ENCODE results near the gene CUEDC1. TPM values are rescaled to one million over a fixed set of nuclear protein-coding genes. Genes with fewer than 3 reads are reported as not detected.

Gene CUEDC1
- total RNA-seq, 1 donor from 2014 or later, result 76.1 TPM

DNA sequence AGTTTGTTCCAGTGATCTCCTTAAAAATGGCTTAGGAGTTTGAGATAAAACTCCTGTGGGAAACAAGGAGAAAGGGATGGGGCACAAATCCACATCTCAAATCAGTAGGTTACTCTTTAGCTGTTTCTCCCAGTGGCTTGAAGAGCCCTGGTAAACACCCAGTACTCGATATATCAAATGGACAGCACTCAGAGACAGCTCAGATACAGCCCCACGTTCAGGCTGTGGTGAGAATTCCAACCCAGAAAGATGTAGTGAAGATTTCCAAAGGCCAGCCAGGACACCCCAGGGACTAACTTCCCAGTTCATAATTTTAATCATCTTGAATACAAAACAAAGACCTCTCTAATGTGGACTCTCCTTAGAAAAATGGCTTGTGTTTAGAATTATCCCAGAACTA, 39.2 kb upstream of the CUEDC1 start:
- TF ChIP-seq, protein P1, sequence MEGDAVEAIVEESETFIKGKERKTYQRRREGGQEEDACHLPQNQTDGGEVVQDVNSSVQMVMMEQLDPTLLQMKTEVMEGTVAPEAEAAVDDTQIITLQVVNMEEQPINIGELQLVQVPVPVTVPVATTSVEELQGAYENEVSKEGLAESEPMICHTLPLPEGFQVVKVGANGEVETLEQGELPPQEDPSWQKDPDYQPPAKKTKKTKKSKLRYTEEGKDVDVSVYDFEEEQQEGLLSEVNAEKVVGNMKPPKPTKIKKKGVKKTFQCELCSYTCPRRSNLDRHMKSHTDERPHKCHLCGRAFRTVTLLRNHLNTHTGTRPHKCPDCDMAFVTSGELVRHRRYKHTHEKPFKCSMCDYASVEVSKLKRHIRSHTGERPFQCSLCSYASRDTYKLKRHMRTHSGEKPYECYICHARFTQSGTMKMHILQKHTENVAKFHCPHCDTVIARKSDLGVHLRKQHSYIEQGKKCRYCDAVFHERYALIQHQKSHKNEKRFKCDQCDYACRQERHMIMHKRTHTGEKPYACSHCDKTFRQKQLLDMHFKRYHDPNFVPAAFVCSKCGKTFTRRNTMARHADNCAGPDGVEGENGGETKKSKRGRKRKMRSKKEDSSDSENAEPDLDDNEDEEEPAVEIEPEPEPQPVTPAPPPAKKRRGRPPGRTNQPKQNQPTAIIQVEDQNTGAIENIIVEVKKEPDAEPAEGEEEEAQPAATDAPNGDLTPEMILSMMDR (IDR thresholded peaks at IDR 0.05), result no peak
- peaks cover 0 to 6% of the 10 kb centered on the region in 2 donors for H3K36me3 ChIP-seq
- no peaks in the 10 kb centered on the region for H3K9me3 ChIP-seq
- H3K27ac ChIP-seq, result peak overlapping the region; percentile 3 to 10
- H3K4me1 ChIP-seq, result no peaks in the 10 kb centered on the region
- intact Hi-C loops (cut with DNase I), result no loop called here
- no peak for DNase-seq (ENCODE audit: low spot score in 2 of 2)
- no peaks in the 10 kb centered on the region for H3K27me3 ChIP-seq
- no peak overlapping the region for H3K4me3 ChIP-seq

DNA sequence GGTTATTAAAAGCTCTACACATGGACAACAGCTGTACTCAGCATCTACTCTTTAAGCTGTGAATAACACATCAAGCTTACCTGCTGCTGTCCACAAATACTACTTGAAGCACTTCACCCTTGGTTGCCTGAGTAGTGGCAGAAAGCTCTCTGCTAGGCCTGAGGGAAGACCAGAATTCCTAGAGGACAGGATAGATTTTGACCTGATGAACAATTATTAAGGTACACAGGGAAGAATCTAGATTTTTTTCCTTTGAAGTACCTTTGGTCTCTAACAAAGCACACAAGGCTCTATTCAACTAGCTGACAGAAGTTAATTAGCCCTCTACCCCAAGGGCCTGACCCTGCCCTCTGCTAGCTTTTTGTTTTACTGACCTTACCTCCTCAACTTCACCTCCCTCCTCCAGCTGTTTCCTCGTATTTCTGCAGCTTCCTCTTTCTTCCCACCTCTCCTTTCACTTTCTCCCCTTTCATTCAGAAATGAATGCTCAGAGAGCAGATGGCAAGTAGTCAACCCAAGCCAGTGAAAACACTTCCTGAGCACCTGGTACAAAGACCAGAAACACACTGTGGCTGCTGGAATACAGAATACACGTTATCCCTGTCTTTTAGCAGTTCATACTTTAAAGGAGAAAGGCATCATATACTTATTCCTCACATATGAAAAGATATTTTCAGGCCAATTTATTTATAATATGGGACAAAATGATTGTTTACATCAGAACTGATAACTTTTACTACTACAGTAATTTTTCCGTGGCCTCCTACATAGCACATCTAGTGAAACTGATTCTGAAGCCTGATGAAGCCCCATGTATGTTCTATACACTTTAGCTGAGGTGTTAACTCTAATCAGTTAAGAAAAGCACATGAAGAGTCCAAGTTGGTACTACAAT, 38.5 kb upstream of the CUEDC1 start:
- peak overlapping the region; percentile 10 to 20 for H3K27ac ChIP-seq
- intact Hi-C loops (cut with DNase I), result no loop called here
- H3K4me3 ChIP-seq, result no peak overlapping the region
- no peak for DNase-seq (ENCODE audit: low spot score in 2 of 2)
- H3K9me3 ChIP-seq, result no peaks in the 10 kb centered on the region
- H3K4me1 ChIP-seq, result no peaks in the 10 kb centered on the region
- H3K36me3 ChIP-seq, result peaks cover 0 to 6% of the 10 kb centered on the region in 2 donors
- TF ChIP-seq, protein P1 (IDR thresholded peaks at IDR 0.05), result no peak
- H3K27me3 ChIP-seq, result no peaks in the 10 kb centered on the region

DNA sequence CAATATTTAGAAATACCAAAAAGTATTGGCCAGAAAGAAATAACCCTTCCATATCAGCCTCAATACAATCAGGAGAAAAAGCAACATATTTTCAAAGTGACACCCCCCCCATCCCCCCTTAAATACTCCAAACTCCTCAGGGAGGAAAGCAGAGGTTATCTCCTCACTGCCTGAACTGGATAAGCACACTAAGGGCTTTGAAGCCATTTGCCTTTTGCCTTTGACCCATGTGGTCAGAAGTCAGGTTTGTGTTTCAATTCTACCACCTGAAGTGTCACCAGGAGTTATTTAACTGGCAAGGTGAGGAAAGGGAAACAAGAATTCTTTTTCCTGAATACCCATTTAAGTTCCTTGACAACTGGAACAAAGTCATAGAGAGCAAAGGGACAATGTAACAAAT, 36.3 kb upstream of the CUEDC1 start:
- DNase-seq (ENCODE audit: low spot score in 2 of 2), result no peak
- no peaks in the 10 kb centered on the region for H3K27me3 ChIP-seq
- no peak overlapping the region for H3K27ac ChIP-seq
- H3K4me1 ChIP-seq, result no peaks in the 10 kb centered on the region
- intact Hi-C loops (cut with DNase I), result no loop called here
- TF ChIP-seq, protein P1 (IDR thresholded peaks at IDR 0.05), result no peak
- H3K36me3 ChIP-seq, result no peaks in the 10 kb centered on the region
- no peaks in the 10 kb centered on the region for H3K9me3 ChIP-seq
- H3K4me3 ChIP-seq, result no peak overlapping the region

DNA sequence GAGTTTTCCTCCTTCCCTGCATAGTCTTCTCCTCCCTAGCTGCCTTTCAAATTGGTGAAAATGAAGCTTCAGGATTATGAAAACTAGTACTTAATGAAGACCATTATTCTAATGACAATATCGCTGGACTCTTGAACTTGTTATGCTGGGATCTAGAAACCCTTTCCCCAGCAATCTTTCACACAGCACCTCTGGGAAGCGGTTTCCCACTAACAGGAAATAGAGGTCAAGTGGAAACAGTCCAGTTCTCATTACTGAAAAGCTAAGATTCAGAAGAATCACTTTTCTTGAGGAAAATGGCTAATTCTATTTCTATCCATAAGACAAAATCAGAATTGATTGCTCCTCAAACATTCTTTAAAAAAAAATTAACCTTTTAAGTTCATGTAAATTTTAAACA, 34.8 kb upstream of the CUEDC1 start:
- DNase-seq (ENCODE audit: low spot score in 2 of 2), result no peak
- no peaks in the 10 kb centered on the region for H3K9me3 ChIP-seq
- peak overlapping the region in 1 of 2 donors; percentile 97 for H3K27ac ChIP-seq
- no peak overlapping the region for H3K4me3 ChIP-seq
- no peaks in the 10 kb centered on the region for H3K36me3 ChIP-seq
- TF ChIP-seq, protein P1 (IDR thresholded peaks at IDR 0.05), result no peak
- no peaks in the 10 kb centered on the region for H3K27me3 ChIP-seq
- intact Hi-C loops (cut with DNase I), result no loop called here
- peaks cover 0 to 9% of the 10 kb centered on the region in 2 donors for H3K4me1 ChIP-seq

DNA sequence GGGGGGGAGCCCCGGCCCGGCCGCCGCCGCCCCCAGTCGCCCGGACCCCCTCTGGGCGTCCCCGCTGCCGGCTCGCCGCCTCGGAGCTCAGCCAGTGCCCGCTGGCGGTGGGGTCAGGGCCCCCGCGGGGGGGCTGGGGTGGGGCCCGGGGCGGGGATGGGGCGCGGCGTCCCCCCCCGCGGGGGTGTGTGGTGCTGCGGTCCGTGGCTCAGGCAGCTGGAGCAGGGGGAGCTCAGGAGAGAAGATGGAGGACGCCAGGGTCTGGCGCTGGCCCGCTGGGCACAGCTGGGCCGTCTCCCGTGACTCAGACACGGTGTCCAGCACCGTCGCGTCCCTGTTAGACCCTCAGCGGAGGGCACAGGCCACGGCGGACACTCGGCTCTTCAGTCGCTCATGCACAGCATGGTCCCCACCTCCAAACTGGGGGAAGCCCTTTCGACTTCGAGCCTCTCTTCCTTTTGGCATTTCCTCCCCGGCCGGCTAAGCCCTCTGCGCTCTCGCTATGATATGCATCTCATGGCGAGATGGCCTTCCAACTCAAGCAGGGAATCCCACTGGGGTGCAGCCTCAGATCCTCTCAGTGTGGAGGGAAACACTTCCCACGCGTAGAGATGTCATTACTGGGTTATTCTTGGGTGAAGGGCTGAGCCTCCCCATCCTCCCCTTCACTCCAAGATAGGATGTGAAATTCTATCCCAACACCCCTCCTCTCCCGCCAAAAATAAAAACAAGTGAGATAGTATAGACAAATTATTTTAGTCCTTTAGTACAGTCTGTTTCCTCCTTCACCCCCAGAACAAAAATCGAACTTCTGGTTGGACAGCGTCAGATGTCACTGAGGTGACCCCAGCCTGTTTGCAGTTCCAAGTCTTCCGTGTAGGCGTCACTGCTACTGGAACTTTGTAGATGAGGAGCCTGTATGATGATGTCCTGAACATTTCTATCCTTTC, 33.4 kb upstream of the CUEDC1 start:
- DNase-seq (ENCODE audit: low spot score in 2 of 2), result peak in 1 of 2 donors; percentile 83
- peaks cover 0 to 13% of the 10 kb centered on the region in 2 donors for H3K4me1 ChIP-seq
- peak overlapping the region; percentile 84 to 85 for H3K4me3 ChIP-seq
- intact Hi-C loops (cut with DNase I), result loop anchor here (1.0 to 5.0 kb wide), 4 partner anchors 18 to 130 kb away; partner anchors contain the start of genes DYNLL2 and SRSF1
- no peaks in the 10 kb centered on the region for H3K9me3 ChIP-seq
- no peaks in the 10 kb centered on the region for H3K36me3 ChIP-seq
- TF ChIP-seq, protein P1 (IDR thresholded peaks at IDR 0.05), result peak in 1 of 3 experiments; percentile 7
- peak overlapping the region; percentile 97 to 98 for H3K27ac ChIP-seq
- no peaks in the 10 kb centered on the region for H3K27me3 ChIP-seq
